ENCODE measurements around the gene CCDC9B.

CCDC9B gene

GRCh38 chr15:40286061-40286532, 54.6 kb downstream of the CCDC9B start:
- no peak for DNase-seq

GRCh38 chr15:40285554-40286011, 55.2 kb downstream of the CCDC9B start:
- no peak for DNase-seq

GRCh38 chr15:40285151-40285550, 55.6 kb downstream of the CCDC9B start:
- DNase-seq: no peak

GRCh38 chr15:40283615-40284300, 57.0 kb downstream of the CCDC9B start:
- no peak for DNase-seq

- DNase-seq: peak; percentile 71
Measured at GRCh38 chr15:40282869-40283614, 57.7 kb downstream of the CCDC9B start, which contains the start of gene ANKRD63. ANKRD63 (minus strand) TSS chr15:40283064; CDS start chr15:40282586, 478 bp downstream.

GRCh38 chr15:40282147-40282868, 58.4 kb downstream of the CCDC9B start:
- peak; percentile 71 for DNase-seq

- DNase-seq: no peak
Measured at GRCh38 chr15:40281801-40282146, 59.0 kb downstream of the CCDC9B start.
